GM19043 (cell line): ENCODE data around the gene ZNF488.

Experiments used
- ATAC-seq: cut with Tn5 transposase; IDR thresholded peaks from one replicate; pipeline ENCODE4 v1.9.1; 2021; ENCODE audit warnings: low read depth; ENCODE audit not compliant: unreplicated experiment

Gene ZNF488

DNA sequence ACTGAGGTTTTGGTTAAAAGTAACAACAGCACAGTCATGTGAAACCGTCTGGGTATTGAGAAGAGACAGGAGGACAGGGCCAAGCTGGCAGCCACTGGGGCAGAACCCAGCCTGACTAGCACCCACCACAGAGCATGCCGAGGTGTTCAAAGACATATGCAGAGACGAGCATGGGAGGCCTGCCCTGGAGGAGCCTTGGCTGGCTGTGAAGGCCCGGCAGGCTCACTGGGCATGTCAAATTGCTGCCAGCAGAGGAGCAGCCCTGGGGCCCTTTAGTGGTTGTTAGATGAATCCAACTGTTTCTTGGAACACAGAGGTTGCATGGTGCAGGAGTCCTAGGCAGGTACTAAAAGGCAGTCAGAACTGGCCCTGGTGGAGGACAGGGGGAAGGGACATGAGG lies 66.8 kb downstream of the ZNF488 start:
- no peak for ATAC-seq

GRCh38 chr10:47316131-47316530 lies 68.0 kb downstream of the ZNF488 start:
- no peak for ATAC-seq
